ENCODE results near the gene LDB1.

LDB1 gene

DNA sequence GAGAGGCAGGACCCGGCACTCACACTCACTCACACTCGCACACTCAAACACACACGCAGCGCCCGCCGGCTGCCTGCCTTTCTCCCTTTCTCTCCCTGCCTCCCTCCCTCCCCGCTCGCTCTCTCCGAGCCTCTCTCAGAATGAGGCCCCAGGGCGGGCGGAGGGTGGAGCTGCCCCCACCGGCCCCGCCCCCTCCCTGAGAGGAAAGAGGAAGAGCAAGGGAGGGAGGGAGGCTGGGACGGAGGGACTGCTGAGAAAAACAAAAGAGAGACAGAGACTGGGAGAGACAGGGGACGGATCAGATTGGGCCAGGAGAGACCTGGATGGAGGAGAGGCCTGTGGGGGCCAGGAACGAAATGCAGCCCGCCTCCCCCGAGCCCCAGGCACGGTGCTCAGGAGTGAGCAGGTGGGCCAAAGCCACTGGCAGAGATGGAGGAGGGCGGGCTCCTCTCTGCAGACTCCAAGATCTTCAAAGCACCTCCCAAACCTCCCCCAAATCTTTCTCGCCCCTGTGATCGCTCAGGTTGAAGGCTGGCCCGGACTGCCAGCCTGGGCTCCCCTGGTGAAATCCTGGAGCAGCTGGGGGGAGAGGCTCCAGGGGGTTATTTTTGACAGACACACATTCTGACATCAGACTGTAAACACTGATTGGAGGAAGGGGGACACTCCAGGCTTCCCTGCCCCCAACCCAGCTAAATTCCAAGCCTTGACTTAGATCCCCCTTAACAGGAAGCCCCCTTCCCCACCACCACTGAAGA is 5.1 kb downstream of the LDB1 start:
- in situ Hi-C loops (cut with MboI; ENCODE audit: low sequenced_read_pairs), result no loop called here

- in situ Hi-C loops (cut with MboI; ENCODE audit: low sequenced_read_pairs), result no loop called here
These were observed 6.0 kb downstream of the LDB1 start for GRCh38 chr10:102113956-102114857.

- in situ Hi-C loops (cut with MboI; ENCODE audit: low sequenced_read_pairs), result no loop called here
These were observed 6.8 kb downstream of the LDB1 start for GRCh38 chr10:102113261-102113955.

- in situ Hi-C loops (cut with MboI; ENCODE audit: low sequenced_read_pairs), result no loop called here
These were observed 7.9 kb downstream of the LDB1 start for GRCh38 chr10:102112210-102112817.

- in situ Hi-C loops (cut with MboI; ENCODE audit: low sequenced_read_pairs), result no loop called here
These were observed 8.9 kb downstream of the LDB1 start for GRCh38 chr10:102111276-102111675.

- in situ Hi-C loops (cut with MboI; ENCODE audit: low sequenced_read_pairs), result no loop called here
These were observed 10.7 kb downstream of the LDB1 start for GRCh38 chr10:102109166-102110116.

DNA sequence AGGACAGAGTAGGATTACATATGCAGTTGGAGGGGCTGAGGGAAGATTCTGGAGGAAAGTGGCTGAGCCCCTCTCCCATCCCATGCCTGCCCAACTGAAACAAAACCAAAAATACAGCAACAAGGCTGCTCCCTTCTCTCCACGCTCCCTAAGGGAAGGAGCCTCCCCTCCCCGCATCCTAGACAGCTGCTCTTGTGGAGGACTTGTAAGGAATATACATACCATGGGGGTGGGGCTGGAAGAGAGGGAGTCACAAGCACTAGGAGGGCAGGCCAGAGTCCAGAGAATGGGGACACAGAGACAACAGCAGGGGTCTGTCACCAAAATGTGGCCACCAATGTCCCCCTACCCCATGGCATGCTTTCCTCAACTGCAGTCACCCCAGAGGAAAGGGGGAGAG is 13.2 kb downstream of the LDB1 start:
- in situ Hi-C loops (cut with MboI; ENCODE audit: low sequenced_read_pairs), result no loop called here

DNA sequence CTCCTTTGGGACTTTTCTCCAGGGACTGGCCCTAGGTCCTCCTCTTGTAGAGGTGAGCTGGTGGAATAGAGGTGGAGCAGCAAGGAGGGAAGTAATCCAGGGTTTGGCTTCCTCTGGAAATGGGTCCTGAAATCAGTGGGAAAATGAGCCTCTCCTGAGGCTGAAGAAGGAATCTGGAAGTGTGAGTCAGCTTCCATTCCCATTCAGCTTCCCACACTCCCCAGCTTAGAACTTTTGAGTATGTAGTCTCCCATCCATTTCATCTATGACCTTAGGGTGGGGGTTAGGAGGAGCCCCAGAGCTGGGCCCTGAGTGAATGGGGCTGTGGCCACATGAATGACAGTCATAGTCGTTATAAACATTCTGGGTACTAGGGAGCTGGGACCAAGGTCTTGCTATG is 17.7 kb downstream of the LDB1 start:
- in situ Hi-C loops (cut with MboI; ENCODE audit: low sequenced_read_pairs), result no loop called here

DNA sequence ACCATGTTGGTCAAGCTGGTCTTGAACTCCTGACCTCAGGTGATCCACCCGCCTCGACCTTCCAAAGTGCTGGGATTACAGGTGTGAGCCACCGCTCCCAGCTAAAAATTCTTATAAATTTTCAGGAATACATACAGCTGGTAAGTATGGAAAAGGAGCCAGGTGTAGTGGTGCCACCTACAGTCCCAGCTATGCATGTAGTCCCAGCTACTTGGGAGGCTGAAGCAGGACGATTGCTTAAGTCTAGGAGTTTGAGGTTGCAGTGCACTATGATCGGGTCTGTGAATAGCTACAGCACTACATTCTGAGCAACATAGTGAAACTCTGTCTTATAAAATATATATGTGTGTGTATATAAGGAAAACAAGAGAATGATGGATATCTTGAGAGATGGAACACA is 19.0 kb downstream of the LDB1 start:
- in situ Hi-C loops (cut with MboI; ENCODE audit: low sequenced_read_pairs), result no loop called here

DNA sequence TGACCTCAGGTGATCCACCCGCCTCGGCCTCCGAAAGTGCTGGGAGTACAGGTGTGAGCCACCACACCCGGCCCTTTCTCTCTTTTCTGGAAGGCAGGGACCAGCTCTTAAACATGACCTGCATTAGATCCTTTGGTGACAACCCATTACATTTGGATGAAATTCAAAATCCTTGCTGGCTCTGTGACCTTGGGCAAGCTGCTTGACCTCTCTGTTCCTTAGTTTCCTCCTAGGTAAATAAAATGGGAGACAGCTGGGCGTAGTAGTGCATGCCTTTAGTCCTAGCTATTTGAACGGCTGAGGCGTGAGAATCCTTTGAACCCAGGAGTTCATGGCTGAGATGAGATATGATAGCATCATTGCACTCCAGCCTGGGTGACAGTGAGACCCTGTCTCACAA is 23.7 kb downstream of the LDB1 start:
- in situ Hi-C loops (cut with MboI; ENCODE audit: low sequenced_read_pairs), result no loop called here

- in situ Hi-C loops (cut with MboI; ENCODE audit: low sequenced_read_pairs), result no loop called here
These were observed 29.4 kb downstream of the LDB1 start for GRCh38 chr10:102090772-102091171.

DNA sequence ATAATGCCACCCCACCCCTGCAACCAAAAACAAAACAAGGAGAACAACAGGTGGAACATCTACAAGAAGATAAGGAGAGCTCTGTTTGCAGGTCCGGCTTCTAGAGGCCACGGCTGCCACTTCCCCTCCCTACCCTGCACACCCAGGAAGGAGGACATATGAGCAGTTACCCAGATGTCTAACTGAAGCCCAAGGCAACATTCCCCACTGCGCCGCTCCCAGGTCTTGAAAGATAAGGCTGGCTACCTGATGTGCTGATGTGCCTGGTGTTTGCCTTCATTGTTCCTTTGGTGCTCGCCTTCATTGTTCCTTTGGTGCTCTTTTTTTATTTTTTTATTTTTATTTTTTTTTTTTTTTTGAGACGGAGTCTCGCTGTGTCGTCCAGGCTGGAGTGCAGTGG is 34.0 kb downstream of the LDB1 start:
- in situ Hi-C loops (cut with MboI; ENCODE audit: low sequenced_read_pairs), result no loop called here

DNA sequence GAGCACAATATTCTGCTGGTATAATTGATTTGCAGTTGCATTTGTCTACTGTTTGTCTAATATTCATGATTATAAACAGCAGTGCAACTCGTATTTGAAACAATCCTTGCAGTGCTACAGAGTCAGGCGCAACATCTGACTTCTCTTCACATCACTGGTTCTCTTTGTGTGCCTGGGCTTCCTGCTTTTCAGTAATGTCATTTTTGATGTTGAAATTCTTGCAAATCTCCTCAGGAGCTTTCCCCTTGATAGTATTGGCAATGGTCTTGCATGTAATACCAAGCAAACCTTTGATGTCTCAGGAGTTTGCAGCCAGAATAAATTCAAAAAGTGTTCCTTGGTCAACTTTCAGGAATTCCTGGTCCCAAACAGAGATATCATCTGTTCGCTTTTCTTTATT is 34.8 kb downstream of the LDB1 start:
- in situ Hi-C loops (cut with MboI; ENCODE audit: low sequenced_read_pairs), result no loop called here

- in situ Hi-C loops (cut with MboI; ENCODE audit: low sequenced_read_pairs), result no loop called here
These were observed 36.6 kb downstream of the LDB1 start for GRCh38 chr10:102083541-102083940.

- in situ Hi-C loops (cut with MboI; ENCODE audit: low sequenced_read_pairs), result no loop called here
These were observed 47.3 kb downstream of the LDB1 start for GRCh38 chr10:102072673-102073527.

DNA sequence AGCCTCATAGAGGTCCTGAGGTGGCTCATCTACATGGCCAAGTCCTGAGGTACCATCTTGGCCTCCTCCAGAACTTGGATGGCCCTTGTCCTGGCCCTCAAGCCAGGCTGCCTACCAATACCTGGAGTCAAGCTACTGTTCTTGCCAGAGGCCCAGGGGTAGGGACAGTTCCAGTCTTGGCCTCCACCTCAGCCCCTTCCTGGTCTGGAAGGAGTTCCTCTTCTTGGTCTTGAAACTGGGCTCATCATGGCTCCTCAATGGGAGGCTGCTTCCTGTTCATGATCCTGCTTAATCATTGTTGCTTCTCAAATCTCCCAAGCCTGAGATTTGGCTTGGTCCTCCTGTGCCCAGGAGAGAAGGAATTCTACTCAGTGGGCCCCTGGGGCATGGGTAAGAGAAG is 51.1 kb downstream of the LDB1 start:
- in situ Hi-C loops (cut with MboI; ENCODE audit: low sequenced_read_pairs), result no loop called here

GRCh38 chr10:102068216-102068615 is 52.0 kb downstream of the LDB1 start:
- in situ Hi-C loops (cut with MboI; ENCODE audit: low sequenced_read_pairs), result no loop called here

GRCh38 chr10:102067091-102067916 is 52.9 kb downstream of the LDB1 start:
- in situ Hi-C loops (cut with MboI; ENCODE audit: low sequenced_read_pairs), result no loop called here
